HG03175 (cell line): ENCODE measurements around the gene CZIB.
"Not testable (repeated sequence)": the region's sequence is repeated elsewhere in the genome, so short reads cannot be mapped to it uniquely, and the experiment has no call there.

Source experiments
- ATAC-seq: cut with Tn5 transposase; IDR thresholded peaks from one replicate; pipeline ENCODE4 v1.9.1; 2021; ENCODE audit warnings: mild to moderate bottlenecking, moderate library complexity; ENCODE audit not compliant: unreplicated experiment

Gene CZIB

GRCh38 chr1:53195246-53196016 is 25.0 kb downstream of the CZIB start:
- ATAC-seq, result no peak

GRCh38 chr1:53190210-53190611 is 30.2 kb downstream of the CZIB start:
- no peak for ATAC-seq

- no peak for ATAC-seq
Observed at GRCh38 chr1:53189061-53189460, 31.4 kb downstream of the CZIB start.

- ATAC-seq, result no peak
Observed at GRCh38 chr1:53188099-53188498, 32.3 kb downstream of the CZIB start.

- ATAC-seq, result no peak
Observed at GRCh38 chr1:53187401-53187800, 33.0 kb downstream of the CZIB start.

- ATAC-seq, result no peak
Observed at GRCh38 chr1:53186533-53186932, 33.9 kb downstream of the CZIB start.

- not testable (repeated sequence) for ATAC-seq
Observed at GRCh38 chr1:53185955-53186297, 34.5 kb downstream of the CZIB start.

GRCh38 chr1:53183095-53183990 is 37.1 kb downstream of the CZIB start:
- ATAC-seq, result no peak

GRCh38 chr1:53182716-53183094 is 37.7 kb downstream of the CZIB start:
- no peak for ATAC-seq

- peak; percentile 50 for ATAC-seq
Observed at GRCh38 chr1:53182111-53182593, 38.3 kb downstream of the CZIB start.

- ATAC-seq, result no peak
Observed at GRCh38 chr1:53180951-53181350, 39.5 kb downstream of the CZIB start.

- ATAC-seq, result no peak
Observed at GRCh38 chr1:53180226-53180625, 40.2 kb downstream of the CZIB start.

GRCh38 chr1:53176452-53177208 is 43.8 kb downstream of the CZIB start:
- ATAC-seq, result no peak

- no peak for ATAC-seq
Observed at GRCh38 chr1:53174971-53175913, 45.2 kb downstream of the CZIB start.

- ATAC-seq, result peak; percentile 87
Observed at GRCh38 chr1:53172426-53173128, 47.9 kb downstream of the CZIB start.

- no peak for ATAC-seq
Observed at GRCh38 chr1:53166912-53167311, 53.5 kb downstream of the CZIB start.

- no peak for ATAC-seq
Observed at GRCh38 chr1:53166366-53166765, 54.1 kb downstream of the CZIB start.

GRCh38 chr1:53165408-53165961 is 54.9 kb downstream of the CZIB start:
- no peak for ATAC-seq
